H1 (cell line): ENCODE measurements around the gene IRGQ. TPM values are rescaled to one million over a fixed set of nuclear protein-coding genes. Genes with fewer than 3 reads are reported as not detected.

Experiments
- BACH1 ChIP-seq: IDR thresholded peaks from 2 replicates; pipeline ENCODE4 v1.6.1; 2012; ENCODE audit warnings: low read length, improper control_type of control experiment
- HDAC2 ChIP-seq, 2 experiments: fragments of 300-600 bp in 1 of 2; sonication (generic) in 1 of 2; IDR thresholded peaks; 2 replicates each; pipeline ENCODE4 v1.6.1; 2011 to 2012; ENCODE audit warnings: low read depth in 2 of 2, low read length in 2 of 2, mild to moderate bottlenecking in 2 of 2, moderate library complexity in 2 of 2, borderline replicate concordance in 1 of 2, inconsistent platforms in 1 of 2
- HDAC6 ChIP-seq: IDR thresholded peaks from one replicate; pipeline ENCODE4 v1.7.1; 2012; ENCODE audit warnings: low read depth, mild to moderate bottlenecking, inconsistent platforms, low read length, moderate library complexity
- POLR2AphosphoS5 ChIP-seq: IDR thresholded peaks from 2 replicates; pipeline ENCODE4 v1.6.1; 2011; ENCODE audit warnings: low read depth, low read length
- SP1 ChIP-seq: IDR thresholded peaks from 2 replicates; pipeline ENCODE4 v1.6.1; 2011; ENCODE audit warnings: low read depth, low read length
- SUZ12 ChIP-seq: fragments of 200-600 bp; sonication (generic); IDR thresholded peaks from 2 replicates; pipeline ENCODE4 v1.6.1; 2012; ENCODE audit warnings: mild to moderate bottlenecking, inconsistent platforms, low read length, moderate library complexity, mixed read lengths
- ZNF274 ChIP-seq: IDR thresholded peaks from 2 replicates; pipeline ENCODE4 v1.7.0; 2012; ENCODE audit warnings: low read length, borderline replicate concordance; ENCODE audit errors: extremely low read depth
- polyA plus RNA-seq, 7 experiments: library from polyadenylated mRNA; depleted of rRNA in 3 of 7; stranded (reverse) in 5 of 7; unstranded in 2 of 7; fragments of >200 nt in 5 of 7; fragments of 200-250 nt in 2 of 7; gene quantifications; 1 replicate in 5 of 7; 2 replicates in 1 of 7; 4 replicates in 1 of 7; pipeline versions ENCODE4 v1.2.1 to v1.2.3, GENCODE V29; 2011 to 2013; ENCODE audit warnings: missing spikeins in 2 of 7, mixed read lengths in 2 of 7
- total RNA-seq: library from RNA; stranded (reverse); fragmentation: NEBNext Ultra II Directional; extraction: Animal tissue kit (Norgen Biotek cat#: 25700); gene quantifications from 2 replicates; pipeline ENCODE4 v1.2.1, GENCODE V29; 2021
- TF ChIP-seq, protein P1 (sequence below), 3 experiments: IDR thresholded peaks; 1 replicate in 2 of 3; 2 replicates in 1 of 3; pipeline versions ENCODE4 v1.5.1 to v1.6.1; 2011; ENCODE audit warnings: low read length in 3 of 3, mild to moderate bottlenecking in 3 of 3, inconsistent platforms in 2 of 3, low read depth in 1 of 3, moderate library complexity in 1 of 3; ENCODE audit not compliant: insufficient read depth in 1 of 3; ENCODE audit errors: control extremely low read depth in 1 of 3

IRGQ gene
- total and polyA plus RNA-seq, 2 of the 8 experiments (the other 6 are each of a cell fraction or from before 2014, with no cell fraction given): 16.0 to 42.9 TPM

DNA sequence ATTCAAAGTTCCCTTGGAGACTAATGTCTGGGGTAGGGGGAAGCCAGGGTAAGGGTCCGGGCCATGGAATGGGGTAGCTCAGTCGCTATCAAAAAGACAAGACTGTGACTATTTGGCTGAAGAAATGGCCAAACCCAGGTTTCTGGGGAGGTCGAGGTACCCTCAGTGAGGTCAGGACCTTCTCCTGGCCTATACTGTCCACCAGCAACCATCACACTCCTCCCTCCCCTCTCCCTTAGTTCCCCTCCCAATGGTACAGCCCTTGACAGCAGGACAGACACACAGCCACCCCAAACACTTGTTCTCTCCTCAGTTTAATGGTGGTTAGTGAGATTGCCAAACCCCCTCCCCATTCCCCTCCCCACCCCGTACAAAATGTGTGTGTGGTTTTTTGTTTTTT lies 26.1 kb upstream of the IRGQ start (continued):
- TF ChIP-seq, protein P1, sequence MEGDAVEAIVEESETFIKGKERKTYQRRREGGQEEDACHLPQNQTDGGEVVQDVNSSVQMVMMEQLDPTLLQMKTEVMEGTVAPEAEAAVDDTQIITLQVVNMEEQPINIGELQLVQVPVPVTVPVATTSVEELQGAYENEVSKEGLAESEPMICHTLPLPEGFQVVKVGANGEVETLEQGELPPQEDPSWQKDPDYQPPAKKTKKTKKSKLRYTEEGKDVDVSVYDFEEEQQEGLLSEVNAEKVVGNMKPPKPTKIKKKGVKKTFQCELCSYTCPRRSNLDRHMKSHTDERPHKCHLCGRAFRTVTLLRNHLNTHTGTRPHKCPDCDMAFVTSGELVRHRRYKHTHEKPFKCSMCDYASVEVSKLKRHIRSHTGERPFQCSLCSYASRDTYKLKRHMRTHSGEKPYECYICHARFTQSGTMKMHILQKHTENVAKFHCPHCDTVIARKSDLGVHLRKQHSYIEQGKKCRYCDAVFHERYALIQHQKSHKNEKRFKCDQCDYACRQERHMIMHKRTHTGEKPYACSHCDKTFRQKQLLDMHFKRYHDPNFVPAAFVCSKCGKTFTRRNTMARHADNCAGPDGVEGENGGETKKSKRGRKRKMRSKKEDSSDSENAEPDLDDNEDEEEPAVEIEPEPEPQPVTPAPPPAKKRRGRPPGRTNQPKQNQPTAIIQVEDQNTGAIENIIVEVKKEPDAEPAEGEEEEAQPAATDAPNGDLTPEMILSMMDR (IDR thresholded peaks at IDR 0.05; ENCODE audit: control extremely low read depth in 1 of 3, insufficient read depth in 1 of 3, low read depth in 1 of 3, low read length in 3 of 3): no peak
- TF ChIP-seq SUZ12 (no peak), HDAC6 (no peak), POLR2AphosphoS5 (no peak), SP1 (no peak), HDAC2 (IDR thresholded peaks at IDR 0.05; ENCODE audit: borderline replicate concordance in 1 of 2, low read depth in 2 of 2, low read length in 2 of 2) (no peak), ZNF274 (no peak), BACH1 (no peak)
